ENCODE results near the gene TK2.
"Not testable (repeated sequence)": the region's sequence is repeated elsewhere in the genome, so short reads cannot be mapped to it uniquely, and the experiment has no call there.

The TK2 gene

GRCh38 chr16:66572356-66572755 lies 22.4 kb upstream of the TK2 start:
- no peak for DNase-seq (ENCODE audit: low read depth)

- DNase-seq (ENCODE audit: low read depth), result peak; percentile 16
These were observed 20.0 kb upstream of the TK2 start for GRCh38 chr16:66569827-66570405.

DNA sequence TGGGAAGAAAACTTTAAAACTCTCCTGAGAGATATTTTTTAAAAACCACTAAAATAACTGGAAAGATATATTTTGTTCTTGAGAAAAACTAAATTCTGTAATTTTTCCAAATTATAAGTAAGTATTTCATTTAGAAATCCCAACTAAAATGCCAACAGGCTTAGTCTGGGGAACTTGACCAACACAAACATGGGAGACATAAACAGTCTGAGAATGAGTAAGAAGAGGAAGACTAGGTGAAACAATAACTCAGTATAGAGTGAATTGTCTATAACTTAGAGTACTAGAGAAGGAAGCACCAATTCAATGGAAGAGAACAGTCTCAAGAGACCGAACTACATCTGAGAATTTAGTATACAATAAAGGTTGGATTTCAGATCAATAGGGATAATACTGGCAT lies 19.2 kb upstream of the TK2 start:
- peak; percentile 57 for DNase-seq (ENCODE audit: low read depth)

- DNase-seq (ENCODE audit: low read depth), result no peak
These were observed 18.4 kb upstream of the TK2 start for GRCh38 chr16:66568355-66568754.

DNA sequence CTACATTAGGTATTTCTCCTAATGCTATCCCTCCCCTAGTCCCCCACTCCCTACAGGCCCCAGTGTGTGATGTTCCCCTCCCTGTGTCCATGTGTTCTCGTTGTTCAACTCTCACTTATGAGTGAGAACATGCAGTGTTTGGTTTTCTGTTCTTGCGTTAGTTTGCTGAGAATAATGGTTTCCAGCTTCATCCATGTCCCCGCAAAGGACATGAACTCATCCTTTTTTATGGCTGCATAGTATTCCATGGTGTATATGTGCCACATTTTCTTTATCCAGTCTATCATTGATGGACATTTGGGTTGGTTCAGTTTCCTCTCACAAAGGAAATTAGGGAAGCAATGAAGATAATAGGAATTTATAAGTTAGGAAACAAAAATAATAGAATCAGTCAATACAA lies 17.3 kb upstream of the TK2 start:
- DNase-seq (ENCODE audit: low read depth), result not testable (repeated sequence)

DNA sequence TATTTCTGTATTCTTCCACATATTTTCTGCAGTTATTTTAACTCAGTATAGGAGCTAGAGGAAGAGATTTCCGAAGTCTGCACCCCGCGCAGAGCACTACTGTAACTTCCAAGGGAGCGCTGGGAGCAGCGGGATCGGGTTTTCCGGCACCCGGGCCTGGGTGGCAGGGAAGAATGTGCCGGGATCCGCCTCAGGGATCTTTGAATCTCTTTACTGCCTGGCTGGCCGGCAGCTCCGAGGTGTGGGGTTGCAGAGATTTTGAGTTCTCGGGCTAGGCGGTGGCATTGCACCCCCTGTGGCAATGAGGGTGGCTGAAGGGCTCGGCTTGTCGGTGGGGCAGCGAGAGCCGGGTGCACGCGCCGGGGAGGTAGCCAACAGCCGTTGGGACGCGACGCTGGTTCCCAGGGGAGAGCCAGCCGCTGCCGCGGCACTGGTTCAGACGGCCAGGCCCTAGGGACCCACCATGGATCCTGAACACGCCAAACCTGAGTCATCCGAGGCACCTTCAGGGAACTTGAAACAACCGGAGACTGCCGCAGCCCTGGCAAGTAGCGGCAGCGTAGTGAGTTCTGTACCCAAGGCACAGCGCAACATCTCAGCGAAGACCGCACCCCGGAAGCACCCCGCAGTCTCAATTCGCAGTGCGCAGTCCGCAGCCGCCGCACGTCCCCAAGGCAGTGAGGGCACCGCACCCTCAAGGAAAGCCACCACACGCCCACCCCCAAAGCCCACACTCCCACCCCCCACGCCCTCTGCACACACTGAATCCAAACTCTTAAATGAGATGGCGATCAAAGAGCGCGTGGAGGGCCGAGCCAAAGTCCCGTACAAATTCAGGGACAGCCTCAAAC lies 16.4 kb upstream of the TK2 start, which contains the start of gene CMTM1:
CMTM1 (plus strand) TSS at position 389 of the 851 bp plus-strand sequence; CDS start at position 464, 75 bp downstream.
- no peak for DNase-seq (ENCODE audit: low read depth)

GRCh38 chr16:66563574-66564334 lies 13.8 kb upstream of the TK2 start:
- DNase-seq (ENCODE audit: low read depth), result no peak

GRCh38 chr16:66562986-66563385 lies 13.1 kb upstream of the TK2 start:
- no peak for DNase-seq (ENCODE audit: low read depth)

GRCh38 chr16:66562409-66562808 lies 12.5 kb upstream of the TK2 start:
- no peak for DNase-seq (ENCODE audit: low read depth)

- no peak for DNase-seq (ENCODE audit: low read depth)
These were observed 11.6 kb upstream of the TK2 start for GRCh38 chr16:66561381-66562080.

GRCh38 chr16:66560107-66560506 lies 10.2 kb upstream of the TK2 start:
- DNase-seq (ENCODE audit: low read depth), result no peak

DNA sequence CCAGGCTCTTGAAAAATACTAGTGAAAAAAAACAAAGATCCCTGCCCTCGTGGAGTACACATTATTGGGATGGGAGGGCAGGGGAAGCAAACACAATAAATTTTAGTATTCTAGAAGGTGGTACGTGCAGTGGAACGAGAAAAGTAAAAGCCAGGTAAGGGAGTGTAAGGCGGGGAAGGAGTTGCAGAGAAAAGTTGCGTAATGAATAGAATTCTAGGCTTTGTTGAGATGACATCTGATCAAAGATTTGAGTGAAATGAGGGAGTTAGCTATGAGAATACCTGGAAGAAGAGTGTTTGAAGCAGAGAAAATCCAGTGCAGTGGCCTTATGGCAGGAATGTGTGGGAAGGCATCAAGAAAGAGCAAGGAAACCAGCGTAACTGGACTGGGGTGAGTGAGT lies 4.6 kb upstream of the TK2 start:
- no peak for DNase-seq (ENCODE audit: low read depth)

DNA sequence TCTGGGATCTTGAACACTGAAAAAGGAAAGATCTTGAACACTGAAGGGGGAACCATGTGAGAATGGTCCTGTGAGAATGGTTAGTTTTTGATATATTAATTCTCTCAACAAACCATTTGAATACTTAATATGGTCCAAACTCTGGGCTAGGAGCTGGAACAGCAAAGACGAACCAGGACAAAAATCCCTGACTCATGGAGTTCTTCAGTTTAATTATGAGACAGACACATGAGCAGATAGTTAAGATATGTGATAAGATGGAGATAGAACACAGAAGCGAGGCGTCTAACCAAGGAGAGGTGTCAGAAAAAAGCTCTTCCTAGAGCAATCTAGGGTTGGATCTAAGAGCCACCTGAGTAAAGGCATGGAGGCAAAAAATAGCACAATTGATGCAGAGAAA lies 4.1 kb upstream of the TK2 start:
- DNase-seq (ENCODE audit: low read depth), result no peak

- DNase-seq (ENCODE audit: low read depth), result no peak
These were observed 3.3 kb upstream of the TK2 start for GRCh38 chr16:66553223-66553622.

DNA sequence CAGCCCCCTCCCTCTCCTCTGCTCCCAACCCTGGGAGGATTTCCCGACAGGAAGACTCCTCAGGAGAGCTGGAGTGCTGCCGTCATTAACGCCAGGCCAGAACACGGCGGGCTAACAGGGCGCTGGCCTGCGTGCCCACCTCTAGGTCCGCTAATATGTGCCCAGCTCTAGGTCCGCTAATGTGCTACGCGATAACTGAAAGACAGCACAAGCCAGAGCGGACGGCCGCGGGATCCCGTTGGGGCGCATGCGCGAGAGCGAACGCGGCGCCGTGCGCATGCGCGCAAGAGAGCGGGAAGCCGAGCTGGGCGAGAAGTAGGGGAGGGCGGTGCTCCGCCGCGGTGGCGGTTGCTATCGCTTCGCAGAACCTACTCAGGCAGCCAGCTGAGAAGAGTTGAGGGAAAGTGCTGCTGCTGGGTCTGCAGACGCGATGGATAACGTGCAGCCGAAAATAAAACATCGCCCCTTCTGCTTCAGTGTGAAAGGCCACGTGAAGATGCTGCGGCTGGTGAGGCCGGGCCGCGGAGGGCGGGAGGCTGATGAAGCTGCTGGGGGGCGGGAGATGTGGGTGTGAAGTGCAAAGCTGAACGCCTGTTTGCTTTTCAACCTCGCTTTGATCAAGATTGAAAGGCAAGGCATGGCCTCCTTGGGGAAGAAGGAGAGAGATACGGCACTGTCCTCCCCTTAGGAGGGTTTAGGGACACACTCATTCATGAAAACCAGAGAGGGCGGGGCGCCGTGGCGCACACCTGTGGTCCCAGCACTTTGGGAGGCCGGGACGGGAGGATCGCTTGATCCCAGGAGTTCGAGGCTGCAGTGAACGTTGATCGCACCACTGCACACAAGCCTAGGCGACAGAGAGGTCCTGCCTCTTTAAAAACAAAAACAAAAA lies 2.6 kb upstream of the TK2 start, which contains the start of gene CKLF:
CKLF (plus strand) TSS at position 291 of the 892 bp plus-strand sequence; CDS start at position 431, 140 bp downstream.
- DNase-seq (ENCODE audit: low read depth), result peak; percentile 80

DNA sequence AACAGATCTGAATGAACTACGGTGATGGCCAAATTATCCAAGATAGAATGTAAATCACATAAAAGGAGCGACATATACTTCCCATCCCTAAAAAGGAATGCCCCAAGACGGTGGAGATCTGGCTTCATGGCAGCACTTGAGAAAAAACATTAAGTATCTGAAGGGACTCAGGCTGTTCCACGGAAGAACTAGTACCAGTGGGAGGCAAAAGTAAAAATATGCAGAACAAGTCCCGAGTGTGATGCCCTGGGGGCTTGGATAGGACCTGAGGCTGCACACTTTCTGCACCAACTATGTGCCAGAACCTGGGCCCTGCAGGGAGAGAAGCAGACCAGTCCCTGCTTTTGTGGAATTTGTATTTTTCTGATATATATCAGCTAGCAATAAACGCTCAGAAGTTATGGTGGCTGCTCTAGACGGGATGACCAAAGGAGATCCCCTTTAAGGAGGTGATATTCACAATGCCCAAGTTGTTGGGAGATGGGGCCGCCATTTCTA lies 1.9 kb upstream of the TK2 start:
- no peak for DNase-seq (ENCODE audit: low read depth)

DNA sequence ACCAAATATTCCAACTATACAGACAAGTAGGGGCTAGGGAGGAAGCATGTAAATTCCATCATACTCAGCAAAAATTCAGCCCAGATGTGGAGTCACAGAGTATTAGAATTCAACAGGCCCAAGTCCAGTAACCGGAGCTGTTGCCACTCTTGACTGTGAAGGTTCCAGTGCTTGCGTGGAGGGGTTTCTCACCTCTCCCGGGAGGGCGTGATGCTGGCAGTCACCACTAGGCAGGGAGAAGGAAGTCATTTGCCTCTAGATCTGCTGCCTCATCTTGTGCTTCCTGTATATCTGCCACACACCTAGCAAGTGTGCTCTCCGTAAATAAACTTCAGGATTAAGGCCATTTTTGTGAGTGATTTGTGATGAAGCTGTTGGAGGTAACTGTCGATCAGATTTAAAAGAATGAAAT lies 1.4 kb upstream of the TK2 start:
- peak; percentile 25 for DNase-seq (ENCODE audit: low read depth)

GRCh38 chr16:66548868-66549267 lies 1.1 kb downstream of the TK2 start:
- DNase-seq (ENCODE audit: low read depth), result no peak

- no peak for DNase-seq (ENCODE audit: low read depth)
These were observed 1.9 kb downstream of the TK2 start for GRCh38 chr16:66548068-66548467.

- DNase-seq (ENCODE audit: low read depth), result no peak
These were observed 2.6 kb downstream of the TK2 start for GRCh38 chr16:66547101-66547989.
